Dermis blood vessel endothelial cell (primary cell): ENCODE results near the gene GIMAP5. TPM values are rescaled to one million over a fixed set of nuclear protein-coding genes. Genes with fewer than 3 reads are reported as not detected.
"Not testable (repeated sequence)": the region's sequence is repeated elsewhere in the genome, so short reads cannot be mapped to it uniquely, and the experiment has no call there.

ENCODE experiments used
- DNase-seq: peaks from one replicate; pipeline ENCODE4 v3.0.0; 2010
- total RNA-seq: library from RNA; depleted of rRNA; stranded (reverse); fragments of >200 nt; gene quantifications from 2 replicates; pipeline ENCODE4 v1.2.3, GENCODE V29; 2014

The GIMAP5 gene
- total RNA-seq, 1 donor from 2014 or later: 350 TPM

DNA sequence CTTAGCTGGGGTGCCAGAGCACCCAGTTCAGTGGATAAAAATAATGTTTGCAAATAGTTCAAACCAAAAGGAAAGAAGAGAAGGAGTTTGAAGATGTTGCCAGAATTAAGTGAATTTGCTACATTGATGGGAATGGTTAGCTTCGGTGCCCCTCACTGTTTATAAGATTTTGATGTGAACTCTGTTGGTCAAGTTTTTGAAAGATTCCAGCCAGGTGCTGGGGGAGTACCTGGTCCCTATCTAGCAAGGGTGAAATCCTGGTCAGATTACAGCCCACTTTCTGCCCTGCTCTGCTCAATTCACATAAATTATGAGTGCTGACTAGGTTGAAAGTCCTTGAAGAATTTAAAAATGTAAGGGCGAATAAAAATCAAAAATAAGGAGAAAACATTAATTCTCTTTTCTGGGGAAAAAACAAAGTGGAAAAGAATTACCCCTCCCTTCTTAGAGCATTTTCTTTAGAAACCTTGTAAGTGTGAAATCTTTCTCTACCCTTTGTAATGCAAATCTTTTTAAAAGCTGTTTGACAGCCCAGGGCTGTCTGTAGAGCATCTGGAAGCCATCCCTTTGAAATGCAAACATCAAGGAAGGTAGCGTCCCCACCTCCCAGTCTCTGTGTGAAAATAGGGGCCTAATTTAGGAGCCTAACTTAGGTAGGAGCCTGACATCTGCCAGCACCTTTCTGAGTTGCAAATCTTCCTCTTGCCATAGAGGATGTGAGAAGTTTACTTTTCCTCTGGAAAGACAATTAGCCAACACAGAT, 1.4 kb upstream of the GIMAP5 start:
- DNase-seq: no peak

DNA sequence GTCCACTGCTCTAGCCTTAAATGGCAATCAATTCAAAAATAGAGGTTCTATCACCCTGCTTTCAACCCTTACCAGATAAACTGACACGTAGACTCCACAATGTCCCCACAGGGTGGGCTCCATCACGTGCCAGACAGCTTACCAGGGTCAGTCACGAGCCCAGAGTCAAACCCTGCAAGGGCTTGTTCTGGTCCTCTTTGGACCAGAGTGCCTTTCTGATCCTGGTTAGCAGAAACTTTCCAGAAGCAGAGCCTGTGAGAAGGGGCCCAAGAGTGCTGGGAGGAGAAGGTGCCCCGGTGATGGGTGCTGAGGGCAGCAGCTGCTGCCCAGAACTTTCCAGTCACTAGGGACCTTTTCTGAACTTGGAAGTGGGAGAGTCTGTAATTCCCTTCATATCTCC, 354 bp upstream of the GIMAP5 start:
- DNase-seq: no peak

DNA sequence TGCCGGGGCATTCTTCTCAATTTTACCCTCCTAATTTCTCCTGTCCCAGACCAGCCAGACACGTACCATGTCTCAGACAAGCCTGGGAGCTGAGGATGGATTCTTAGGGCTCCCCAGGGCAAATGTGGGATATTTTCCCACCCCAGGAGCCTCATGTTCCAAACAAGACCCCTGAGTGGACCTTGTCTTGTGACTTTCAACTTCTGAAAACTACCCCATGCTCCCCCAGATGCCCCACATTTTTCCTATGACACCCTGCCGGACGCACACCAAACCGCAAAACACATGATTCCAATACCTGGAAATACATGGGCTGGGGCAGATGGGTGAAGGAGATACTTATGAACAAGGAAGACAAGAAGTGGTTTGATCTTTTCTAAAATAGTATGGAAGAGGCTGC, 874 bp downstream of the GIMAP5 start:
- DNase-seq: peak; percentile 37

DNA sequence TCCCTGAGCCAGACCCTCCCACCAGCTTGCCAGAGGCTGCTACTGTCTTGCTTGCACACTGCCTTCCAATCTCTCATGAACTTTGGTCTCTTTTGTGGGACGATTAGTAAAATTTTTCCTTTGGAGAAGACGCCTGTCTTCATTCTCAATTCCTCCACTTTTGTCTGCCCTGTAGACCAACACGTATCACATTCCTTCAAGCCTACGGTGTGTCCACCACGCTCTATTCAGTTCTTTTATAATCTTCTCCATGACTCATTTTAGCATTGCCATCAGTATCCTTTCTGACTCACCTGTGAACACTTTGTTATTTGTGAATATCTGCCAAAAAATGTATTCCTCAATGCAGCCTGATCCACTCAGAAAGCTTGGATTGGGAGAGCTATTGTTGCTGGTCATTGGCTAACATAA, 1.4 kb downstream of the GIMAP5 start:
- DNase-seq: peak; percentile 90

DNA sequence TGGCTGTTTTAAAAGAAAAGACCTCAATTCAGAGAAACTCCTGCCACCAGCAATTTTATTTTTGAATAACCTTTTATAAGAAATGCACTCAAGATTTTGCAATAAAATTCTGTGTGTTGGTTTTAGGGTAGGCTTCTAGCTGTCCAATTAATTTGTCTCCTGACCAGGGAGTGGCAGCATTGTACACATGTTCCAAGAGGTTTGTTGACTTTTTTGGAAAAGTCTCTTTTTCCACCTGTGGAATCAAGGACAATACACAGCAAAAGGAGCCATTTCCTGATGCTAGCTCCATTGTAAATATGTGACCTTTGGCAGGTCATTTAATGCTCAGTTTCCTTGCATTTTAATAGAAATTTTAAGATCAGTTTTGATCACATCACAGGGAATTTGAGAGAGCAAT, 1.8 kb downstream of the GIMAP5 start:
- no peak for DNase-seq

DNA sequence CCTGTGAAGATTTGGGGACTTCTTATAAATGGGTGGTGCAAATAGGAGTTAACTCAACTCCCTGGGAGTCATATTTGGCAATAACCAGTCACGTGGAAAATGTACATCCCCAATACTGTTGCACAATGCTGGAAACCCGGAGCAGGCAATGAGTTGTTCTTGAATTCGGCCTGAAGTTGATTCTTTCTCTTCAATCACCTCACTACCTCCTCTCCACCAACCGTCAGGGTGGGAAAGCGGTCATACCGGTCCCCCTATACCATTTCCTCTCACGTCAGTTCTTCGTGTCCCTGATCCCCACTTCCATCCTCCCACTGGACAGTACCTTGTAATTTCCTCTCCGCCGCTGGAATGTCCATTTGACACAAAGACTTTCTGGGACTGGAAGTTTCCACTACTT, 2.8 kb downstream of the GIMAP5 start:
- peak; percentile 35 for DNase-seq

DNA sequence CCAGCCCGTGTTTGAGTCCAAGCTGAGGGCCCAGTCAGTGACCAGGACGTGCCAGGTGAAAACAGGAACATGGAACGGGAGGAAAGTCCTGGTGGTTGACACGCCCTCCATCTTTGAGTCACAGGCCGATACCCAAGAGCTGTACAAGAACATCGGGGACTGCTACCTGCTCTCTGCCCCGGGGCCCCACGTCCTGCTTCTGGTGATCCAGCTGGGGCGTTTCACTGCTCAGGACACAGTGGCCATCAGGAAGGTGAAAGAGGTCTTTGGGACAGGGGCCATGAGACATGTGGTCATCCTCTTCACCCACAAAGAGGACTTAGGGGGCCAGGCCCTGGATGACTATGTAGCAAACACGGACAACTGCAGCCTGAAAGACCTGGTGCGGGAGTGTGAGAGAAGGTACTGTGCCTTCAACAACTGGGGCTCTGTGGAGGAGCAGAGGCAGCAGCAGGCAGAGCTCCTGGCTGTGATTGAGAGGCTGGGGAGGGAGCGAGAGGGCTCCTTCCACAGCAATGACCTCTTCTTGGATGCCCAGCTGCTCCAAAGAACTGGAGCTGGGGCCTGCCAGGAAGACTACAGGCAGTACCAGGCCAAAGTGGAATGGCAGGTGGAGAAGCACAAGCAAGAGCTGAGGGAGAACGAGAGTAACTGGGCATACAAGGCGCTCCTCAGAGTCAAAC, 5.2 kb downstream of the GIMAP5 start:
- DNase-seq: no peak

DNA sequence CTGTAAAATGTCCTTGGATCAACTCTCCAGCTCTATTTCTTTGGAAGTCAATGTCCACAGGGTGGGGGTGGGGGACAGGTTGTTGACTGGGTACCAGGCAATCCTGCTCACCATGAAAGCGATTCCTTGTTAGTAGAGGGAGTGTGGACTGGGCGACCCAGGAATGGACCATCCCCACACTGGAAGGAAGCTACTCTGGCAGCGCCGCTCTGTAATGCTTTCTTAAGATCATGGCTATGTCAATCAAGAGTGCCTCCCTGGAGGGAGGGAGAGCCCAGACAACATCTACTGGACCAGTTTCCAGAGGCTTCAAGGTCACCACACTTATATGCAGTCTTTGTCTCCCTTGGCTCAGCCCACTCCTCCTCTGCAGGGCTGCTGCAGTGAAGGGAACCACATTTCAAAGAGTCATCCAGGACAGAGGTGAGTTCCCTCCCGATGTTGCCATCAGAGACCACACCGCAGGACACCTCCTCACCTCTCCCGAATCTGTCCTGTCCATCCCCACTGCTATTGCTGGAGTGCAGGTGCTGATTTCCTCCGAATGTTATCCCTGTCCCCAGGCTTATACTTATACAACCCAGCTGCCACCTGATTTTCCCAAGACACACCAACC, 6.9 kb downstream of the GIMAP5 start:
- DNase-seq: no peak

DNA sequence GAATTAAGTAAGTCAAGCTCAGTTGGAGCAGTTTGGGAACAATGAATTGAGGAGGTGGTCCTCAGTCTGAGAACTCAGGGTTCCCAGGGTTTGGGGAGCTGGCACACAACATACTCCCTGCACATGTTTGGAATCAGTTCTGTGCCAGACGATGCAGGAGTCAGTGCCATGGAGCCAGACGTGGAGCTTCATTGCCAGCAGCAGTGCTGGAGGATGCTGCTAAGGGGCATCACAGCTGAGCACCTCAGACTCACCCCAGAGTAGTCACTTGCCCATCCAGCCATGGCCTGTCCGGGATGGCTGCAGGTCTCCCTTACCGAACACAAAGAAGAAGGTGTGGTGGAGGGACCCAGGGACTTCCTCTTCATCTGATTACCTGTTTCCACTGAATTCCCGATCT, 7.9 kb downstream of the GIMAP5 start:
- no peak for DNase-seq

DNA sequence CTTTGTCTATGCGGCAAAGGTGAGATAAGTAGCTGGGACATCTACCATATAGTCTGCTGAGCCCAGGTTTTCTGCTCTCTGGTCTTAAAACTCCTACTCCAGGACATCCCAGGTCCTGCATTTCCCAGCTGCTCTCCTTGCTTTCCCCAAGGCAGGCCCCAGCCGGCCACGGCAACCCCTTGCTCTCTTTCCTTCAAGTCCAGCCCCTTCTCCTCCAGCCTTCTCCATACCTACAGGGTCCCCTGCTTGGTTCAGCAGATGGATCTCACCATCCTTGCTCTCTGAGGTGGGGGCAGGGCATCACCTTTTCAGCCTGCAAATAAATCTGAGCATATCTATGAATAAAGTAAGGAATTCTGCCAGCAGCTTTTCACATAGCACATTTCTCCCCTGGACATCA, 8.7 kb downstream of the GIMAP5 start:
- no peak for DNase-seq

DNA sequence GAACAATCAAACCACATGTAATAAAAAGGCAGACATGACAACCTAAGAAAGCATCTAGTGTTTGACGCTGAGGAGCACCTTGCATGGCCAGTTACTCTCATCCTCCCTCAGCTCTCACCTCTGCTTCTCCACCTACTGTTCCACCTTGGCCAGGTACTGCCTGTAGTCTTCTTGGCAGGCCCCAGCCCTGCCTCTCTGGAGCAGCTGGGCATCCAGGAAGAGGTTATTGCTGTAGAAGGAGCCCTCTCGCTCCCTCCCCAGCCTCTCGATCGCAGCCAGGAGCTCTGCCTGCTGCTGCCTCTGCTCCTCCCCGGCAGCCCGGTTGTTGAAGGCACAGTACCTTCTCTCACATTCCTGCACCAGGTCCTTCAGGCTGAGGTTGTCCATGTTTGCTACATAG, 9.7 kb downstream of the GIMAP5 start:
- no peak for DNase-seq

DNA sequence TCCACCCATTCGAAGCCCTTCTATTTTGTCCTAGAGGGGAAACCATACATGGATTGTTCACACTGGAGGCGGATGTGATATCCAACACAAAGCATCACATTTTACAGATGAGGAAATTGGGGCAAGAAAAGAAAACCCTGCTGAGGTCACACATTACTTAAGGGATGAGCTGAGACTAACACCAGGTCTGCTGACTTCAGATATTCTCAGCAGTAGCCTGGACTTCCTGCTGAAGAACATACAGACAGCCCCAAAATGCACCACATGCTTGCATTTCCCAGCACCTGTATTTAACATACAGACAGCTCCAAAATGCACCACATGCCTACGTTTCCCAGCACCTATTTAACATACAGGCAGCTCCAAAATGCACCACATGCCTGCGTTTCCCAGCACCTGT, 11.2 kb downstream of the GIMAP5 start:
- no peak for DNase-seq

DNA sequence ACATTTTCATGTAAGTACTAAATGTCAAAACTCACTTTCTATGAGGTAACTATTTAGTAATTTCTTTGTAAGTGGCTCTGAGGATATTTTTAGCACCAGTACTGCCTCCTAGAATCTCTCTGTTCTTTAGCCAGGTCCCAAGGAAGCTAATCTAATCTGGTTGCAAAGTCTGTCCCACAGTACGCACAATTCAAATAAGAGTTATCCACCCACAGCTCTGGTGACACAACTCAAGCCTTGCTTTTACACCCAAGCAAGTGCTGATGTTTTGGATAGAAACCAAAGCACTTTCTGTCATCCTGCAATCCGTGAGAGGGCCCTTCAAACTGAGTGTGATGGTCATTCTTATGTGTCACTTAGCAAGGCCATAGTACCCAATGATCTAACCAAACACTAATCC, 14.5 kb downstream of the GIMAP5 start:
- DNase-seq: no peak

DNA sequence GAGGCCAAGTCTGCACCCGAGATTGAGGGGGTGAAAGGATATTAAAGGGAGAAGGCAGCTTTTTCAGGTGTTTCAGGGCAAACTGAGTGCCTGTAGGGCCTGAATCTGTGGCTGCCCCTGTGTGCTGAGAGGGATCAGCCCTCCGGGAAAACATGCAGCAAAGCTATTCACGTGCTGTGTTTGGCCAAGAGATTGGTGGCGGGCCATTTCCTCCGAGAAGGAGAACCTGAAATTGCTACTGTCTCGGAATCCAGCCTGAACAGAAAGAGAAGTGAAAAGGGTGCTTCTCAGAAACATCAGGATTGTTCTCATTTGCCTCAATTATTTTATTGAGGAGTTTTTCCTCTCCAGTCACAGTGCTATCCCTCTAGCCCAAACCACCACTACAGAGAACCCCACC, 16.0 kb downstream of the GIMAP5 start:
- no peak for DNase-seq

DNA sequence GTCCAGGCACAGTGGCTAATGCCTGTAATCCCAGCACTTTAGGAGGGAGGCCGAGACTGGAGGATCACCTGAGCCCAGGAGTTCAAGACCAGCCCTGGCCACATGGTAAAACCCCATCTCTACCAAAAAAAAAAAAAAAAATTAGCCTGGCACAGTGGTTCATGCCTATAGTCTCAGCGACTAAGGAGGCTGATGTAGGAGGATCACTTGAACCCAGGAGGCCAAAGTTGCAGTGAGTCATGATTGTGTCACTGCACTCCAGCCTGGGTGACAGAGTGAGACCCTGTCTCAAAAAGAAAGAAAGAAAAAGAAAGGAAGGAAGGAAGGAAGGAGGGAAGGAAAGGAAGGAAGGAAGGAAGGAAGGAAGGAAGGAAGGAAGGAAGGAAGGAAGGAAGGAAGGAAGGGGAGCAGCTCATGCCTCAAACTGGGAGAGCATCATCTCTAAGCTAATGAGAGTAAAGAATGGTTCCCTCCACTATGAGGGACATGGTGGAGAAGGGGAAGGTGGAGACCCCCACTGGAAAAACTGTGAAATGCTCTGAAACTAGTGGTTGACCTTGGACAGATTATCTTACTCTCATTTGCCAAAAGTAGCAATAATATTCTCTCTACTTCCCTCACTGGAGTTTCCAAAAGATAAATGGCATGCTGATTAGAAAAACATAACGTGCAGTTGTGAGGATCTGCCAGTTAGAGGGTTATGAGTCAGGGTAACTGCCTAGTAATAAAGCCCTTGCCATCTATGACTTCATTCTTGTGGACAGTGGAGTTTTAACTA, 16.8 kb downstream of the GIMAP5 start:
- DNase-seq: peak; percentile 88

DNA sequence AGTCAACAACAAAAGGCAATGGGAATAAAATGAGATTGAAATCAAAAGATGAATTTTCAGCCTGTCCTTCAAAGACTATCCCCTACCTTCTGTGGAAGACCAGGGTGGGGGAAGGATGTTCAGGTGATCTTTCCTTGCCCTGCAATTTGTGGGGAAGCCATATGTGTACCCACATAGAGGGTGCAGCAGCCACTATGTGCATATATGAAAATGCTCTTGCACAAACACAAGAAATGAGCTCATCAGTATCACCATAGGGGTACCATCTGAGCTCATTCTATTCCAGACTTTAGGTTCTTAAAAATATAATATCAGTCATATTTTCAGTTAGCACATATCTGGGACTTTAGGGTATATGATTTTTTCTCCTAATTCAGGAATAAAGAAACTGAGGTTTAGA, 17.7 kb downstream of the GIMAP5 start:
- DNase-seq: peak; percentile 21

DNA sequence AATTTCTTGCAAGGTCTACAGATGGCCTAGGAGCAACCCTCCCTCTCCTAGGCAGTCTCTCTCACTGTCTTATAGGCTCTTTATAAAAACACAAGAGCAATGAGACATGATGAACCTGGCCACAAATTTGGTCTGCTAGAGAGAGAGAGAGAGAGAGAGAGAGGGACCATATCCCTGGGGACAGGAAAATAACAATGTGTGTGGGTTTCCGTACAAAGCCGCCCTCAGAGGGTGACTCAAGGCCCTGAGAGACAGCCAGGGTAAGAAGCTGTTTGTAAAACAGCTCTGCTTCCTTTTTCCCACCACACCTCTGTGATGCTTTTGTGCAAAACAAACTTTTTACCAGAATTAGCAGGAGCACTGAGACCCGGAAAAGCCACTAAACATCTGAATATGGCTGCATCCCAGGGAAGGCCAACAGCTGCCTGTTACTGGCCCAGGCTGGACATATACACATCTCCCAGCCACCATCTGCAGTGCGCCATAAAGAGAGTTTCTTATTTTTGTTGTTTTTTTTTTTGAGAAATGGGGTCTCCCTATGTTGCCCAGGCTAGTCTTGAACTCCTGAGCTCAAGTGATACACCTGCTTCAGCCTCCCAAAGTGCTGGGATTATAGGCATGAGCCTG, 18.4 kb downstream of the GIMAP5 start:
- peak; percentile 90 for DNase-seq

DNA sequence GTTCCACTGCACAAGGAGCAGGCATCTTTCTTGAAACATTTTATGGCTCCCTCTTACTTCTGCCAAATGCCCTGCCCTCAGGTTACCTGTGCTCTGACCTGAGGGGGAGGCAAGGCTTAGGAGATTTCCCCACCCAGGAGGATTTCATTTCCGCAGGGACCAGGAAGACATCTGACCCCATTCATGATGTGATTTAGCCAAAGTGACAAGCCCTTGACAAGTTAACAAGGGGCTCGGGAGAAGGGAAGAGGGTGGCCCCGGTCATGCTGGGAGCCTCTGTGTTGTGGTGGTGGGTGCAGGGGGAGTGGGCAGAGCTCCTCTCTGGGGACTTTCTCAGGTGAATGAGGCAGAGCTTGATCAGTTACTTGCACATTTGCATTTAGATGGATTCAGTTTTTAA, 18.9 kb downstream of the GIMAP5 start:
- no peak for DNase-seq

DNA sequence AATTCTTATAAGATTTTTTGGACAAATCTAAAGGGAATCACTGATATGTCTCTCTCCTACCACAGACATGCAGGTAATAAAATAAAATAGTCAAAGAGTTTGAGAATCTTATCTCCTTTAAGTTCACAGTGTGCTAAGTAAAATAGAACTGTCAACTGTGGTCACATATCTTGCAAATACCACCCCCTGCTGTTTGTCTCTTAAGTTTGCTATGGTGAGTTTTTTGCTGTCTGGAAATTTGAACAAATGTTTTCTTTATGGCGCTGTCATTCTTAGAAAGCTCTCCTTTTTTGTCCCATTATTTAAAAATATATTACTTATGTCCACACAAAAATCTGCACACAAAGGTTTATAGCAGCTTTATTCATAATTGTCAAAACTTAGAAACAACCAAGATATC, 19.6 kb downstream of the GIMAP5 start:
- peak; percentile 83 for DNase-seq

DNA sequence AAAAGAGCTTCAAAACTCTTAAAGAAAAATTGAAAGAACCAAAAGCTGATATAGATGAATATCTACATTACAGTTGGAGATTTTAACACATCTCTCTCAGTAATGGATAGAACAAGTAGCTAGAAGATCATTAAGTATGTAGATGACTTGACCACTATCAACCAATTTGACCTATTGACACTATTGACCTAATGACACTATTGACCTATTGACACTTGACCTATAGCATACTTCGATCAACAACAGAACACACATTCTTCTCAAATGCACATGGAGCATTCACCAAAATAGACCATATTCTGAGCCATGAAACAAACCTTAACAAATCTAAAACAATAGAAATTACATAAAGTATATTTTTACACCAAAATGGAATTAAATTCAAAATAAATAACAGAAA, 22.3 kb downstream of the GIMAP5 start:
- no peak for DNase-seq

DNA sequence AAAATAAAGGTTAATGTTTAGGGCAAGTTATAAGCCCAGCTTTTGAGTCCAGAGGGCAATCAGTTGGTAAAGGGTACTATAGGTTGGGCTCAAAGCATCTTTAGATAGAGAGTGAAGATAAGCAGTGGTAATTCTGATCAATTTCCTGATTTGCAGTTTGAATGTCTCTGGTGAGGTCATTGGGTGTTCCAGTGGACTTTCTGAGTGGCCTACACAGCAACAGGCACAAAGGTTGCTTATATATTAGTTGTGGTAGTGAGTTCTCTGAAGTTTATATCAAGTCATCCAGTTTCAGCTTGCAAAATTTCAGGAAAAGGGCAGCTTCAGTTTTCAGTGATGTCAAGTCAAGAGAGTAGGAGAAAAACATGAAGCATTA, 29.1 kb downstream of the GIMAP5 start:
- peak; percentile 11 for DNase-seq

DNA sequence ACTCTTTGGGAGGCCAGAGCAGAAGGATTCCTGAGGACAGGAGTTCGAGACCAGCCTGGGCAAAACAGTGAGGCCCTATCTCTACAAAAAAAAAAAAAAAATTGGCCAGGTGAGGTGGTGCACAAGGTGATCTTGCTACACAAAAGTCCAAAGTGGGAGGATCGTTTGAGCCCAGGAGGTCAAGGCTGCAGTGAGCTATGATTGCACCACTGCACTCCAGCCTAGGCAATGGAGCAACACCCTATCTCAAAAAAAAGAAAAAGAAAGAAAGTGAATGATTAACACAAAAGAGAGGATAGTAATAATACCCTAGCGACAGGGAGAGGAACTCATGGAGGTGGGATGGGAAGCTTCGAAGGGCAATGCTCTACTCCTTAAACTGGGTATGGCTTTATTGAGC, 32.5 kb downstream of the GIMAP5 start:
- DNase-seq: no peak

DNA sequence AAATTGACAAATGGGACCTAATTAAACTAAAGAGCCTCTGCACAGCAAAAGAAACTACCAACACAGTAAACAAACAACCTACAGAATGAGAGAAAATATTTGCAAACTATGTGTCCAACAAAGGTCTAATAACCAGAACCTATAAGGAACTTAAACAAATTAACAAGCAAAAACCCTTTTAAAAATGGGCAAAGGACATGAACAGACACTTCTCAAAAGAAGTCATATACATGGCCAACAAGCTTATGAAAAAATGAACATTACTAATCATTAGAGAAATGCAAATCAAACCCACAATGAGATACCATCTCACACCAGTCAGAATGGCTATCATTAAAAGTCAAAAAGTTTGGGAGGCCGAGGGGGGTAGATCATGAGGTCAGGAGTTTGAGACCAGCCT, 36.9 kb downstream of the GIMAP5 start:
- DNase-seq: not testable (repeated sequence)
